ENCODE measurements around the gene SCARF2. TPM values are rescaled to one million over a fixed set of nuclear protein-coding genes. Genes with fewer than 3 reads are reported as not detected.

SCARF2 gene
- total and polyA plus RNA-seq, 2 of the 13 experiments (the other 11 are each of a cell fraction or from before 2014, with no cell fraction given), result 3.3 to 6.2 TPM

DNA sequence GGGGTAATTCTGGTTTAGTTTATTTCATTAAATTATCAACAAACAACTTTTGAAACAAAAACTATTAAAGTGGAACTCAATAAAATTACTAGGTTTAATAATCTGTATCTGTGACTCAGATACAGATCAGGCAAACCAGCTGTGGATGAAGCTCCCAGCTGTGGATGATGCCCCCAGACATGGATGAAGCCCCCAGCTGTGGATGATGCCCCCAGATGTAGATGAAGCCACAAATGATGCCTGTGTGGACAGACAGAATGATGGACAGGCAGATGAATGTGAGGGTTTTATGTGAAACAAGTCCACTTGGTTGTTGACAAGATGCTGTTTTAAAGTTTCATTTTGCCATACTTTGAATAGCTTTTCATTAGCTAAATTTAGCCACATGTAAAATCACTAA lies 49.4 kb downstream of the SCARF2 start:
- Histone ChIP-seq H3K9me3 (ENCODE audit: low read length) (no peaks in the 10 kb centered on the region), H3K4me1 (ENCODE audit: insufficient read depth, low read length) (peaks cover 2% of the 10 kb centered on the region), H4K20me1 (ENCODE audit: insufficient read depth, low read length) (no peaks in the 10 kb centered on the region), H3K79me2 (ENCODE audit: insufficient read depth, low read length) (no peaks in the 10 kb centered on the region), H3K27me3 (ENCODE audit: control insufficient read depth in 1 of 2, insufficient read depth in 2 of 2, low read length in 2 of 2) (peaks cover 1 to 19% of the 10 kb centered on the region in 2 experiments; a peak in 3 of 5 replicates), H3K27ac (ENCODE audit: extremely low read length, insufficient read depth, low read length) (no peak overlapping the region), H3K9ac (ENCODE audit: insufficient read depth, low read depth, low read length) (no peak overlapping the region), H3K4me2 (ENCODE audit: low read depth, low read length) (no peak overlapping the region), H2AFZ (ENCODE audit: low read length) (no peak overlapping the region), H3K4me3 (replicated peaks in 1 of 3; ENCODE audit: insufficient read depth in 1 of 3, low read depth in 2 of 3, low read length in 3 of 3) (no peak overlapping the region), H3K36me3 (replicated peaks in 1 of 2; ENCODE audit: control insufficient read depth in 1 of 2, insufficient read depth in 2 of 2, low read length in 2 of 2) (no peaks in the 10 kb centered on the region)
- intact Hi-C loops (cut with micrococcal nuclease; ENCODE audit: unreplicated experiment) (no loop called here), in situ Hi-C loops (cut with HindIII; ENCODE audit: extremely low pct_ligation_motif_present, low pct_unique_long_range_greater_than_20kb) (no loop called here)
- ATAC-seq (no peak), FAIRE-seq (no peak), DNase-seq (ENCODE audit: low spot score) (no peak)
- no TSS peak for BruUV-seq (replicated peaks)
- ChIA-PET CTCF (ENCODE audit: low intra/inter-chr PET ratio, low total read pairs) (no interaction called here), POLR2A (no interaction called here)
- TF ChIP-seq, protein P1, sequence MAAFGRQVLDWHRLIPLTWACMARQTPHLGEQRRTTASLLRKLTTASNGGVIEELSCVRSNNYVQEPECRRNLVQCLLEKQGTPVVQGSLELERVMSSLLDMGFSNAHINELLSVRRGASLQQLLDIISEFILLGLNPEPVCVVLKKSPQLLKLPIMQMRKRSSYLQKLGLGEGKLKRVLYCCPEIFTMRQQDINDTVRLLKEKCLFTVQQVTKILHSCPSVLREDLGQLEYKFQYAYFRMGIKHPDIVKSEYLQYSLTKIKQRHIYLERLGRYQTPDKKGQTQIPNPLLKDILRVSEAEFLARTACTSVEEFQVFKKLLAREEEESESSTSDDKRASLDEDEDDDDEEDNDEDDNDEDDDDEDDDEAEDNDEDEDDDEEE (CRISPR knock-in tag; IDR thresholded peaks at IDR 0.05), result no peak
- TF ChIP-seq ZNF530 (CRISPR knock-in tag; IDR thresholded peaks at IDR 0.05; ENCODE audit: low read depth) (no peak), RNF2 (conservative IDR thresholded peaks at IDR 0.05; ENCODE audit: low read depth) (no peak), ZNF496 (CRISPR knock-in tag; IDR thresholded peaks at IDR 0.05; ENCODE audit: insufficient replicate concordance) (no peak)
- TF ChIP-seq, protein P2, sequence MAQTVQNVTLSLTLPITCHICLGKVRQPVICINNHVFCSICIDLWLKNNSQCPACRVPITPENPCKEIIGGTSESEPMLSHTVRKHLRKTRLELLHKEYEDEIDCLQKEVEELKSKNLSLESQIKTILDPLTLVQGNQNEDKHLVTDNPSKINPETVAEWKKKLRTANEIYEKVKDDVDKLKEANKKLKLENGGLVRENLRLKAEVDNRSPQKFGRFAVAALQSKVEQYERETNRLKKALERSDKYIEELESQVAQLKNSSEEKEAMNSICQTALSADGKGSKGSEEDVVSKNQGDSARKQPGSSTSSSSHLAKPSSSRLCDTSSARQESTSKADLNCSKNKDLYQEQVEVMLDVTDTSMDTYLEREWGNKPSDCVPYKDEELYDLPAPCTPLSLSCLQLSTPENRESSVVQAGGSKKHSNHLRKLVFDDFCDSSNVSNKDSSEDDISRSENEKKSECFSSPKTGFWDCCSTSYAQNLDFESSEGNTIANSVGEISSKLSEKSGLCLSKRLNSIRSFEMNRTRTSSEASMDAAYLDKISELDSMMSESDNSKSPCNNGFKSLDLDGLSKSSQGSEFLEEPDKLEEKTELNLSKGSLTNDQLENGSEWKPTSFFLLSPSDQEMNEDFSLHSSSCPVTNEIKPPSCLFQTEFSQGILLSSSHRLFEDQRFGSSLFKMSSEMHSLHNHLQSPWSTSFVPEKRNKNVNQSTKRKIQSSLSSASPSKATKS (CRISPR knock-in tag; IDR thresholded peaks at IDR 0.05), result no peak

DNA sequence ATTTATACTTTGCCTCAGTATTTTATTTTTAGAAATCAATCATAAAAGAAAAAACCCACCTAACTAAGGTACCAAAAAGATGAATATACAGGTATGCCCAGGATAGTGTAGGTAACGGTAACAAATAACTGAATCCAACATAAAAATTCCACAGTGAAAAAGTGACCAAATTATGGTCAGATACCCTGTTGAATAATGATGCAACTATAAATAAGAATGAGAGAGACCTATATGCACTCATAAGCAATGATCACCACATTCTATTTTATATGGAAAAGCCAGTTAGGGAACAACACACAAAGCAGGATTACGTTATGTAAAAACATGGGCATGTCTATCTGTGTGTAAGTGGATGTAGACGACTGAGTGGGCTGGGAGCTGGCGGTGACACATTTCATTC lies 50.7 kb downstream of the SCARF2 start:
- no peak overlapping the region for H2AFZ ChIP-seq (ENCODE audit: low read length)
- DNase-seq (ENCODE audit: low spot score) (no peak), FAIRE-seq (no peak), ATAC-seq (no peak)
- ChIA-PET CTCF (ENCODE audit: low intra/inter-chr PET ratio, low total read pairs) (no interaction called here), POLR2A (no interaction called here)
- H3K79me2 ChIP-seq (ENCODE audit: insufficient read depth, low read length), result no peaks in the 10 kb centered on the region
- H4K20me1 ChIP-seq (ENCODE audit: insufficient read depth, low read length), result no peaks in the 10 kb centered on the region
- H3K9me3 ChIP-seq (ENCODE audit: low read length), result no peaks in the 10 kb centered on the region
- H3K4me3 ChIP-seq (replicated peaks in 1 of 3; ENCODE audit: insufficient read depth in 1 of 3, low read depth in 2 of 3, low read length in 3 of 3), result no peak overlapping the region
- intact Hi-C loops (cut with micrococcal nuclease; ENCODE audit: unreplicated experiment), result no loop called here
- no peak overlapping the region for H3K9ac ChIP-seq (ENCODE audit: insufficient read depth, low read depth, low read length)
- in situ Hi-C loops (cut with HindIII; ENCODE audit: extremely low pct_ligation_motif_present, low pct_unique_long_range_greater_than_20kb), result no loop called here
- H3K36me3 ChIP-seq (replicated peaks in 1 of 2; ENCODE audit: control insufficient read depth in 1 of 2, insufficient read depth in 2 of 2, low read length in 2 of 2), result no peaks in the 10 kb centered on the region
- H3K4me1 ChIP-seq (ENCODE audit: insufficient read depth, low read length), result no peaks in the 10 kb centered on the region
- H3K27me3 ChIP-seq (ENCODE audit: control insufficient read depth in 1 of 2, insufficient read depth in 2 of 2, low read length in 2 of 2), result peaks cover 1 to 22% of the 10 kb centered on the region in 2 experiments; a peak in 3 of 5 replicates
- no peak overlapping the region for H3K4me2 ChIP-seq (ENCODE audit: low read depth, low read length)
- WGBS (ENCODE audit: low lambda C conversion rate), result 24% methylated on average over 4 of the region's 4 CpGs
- no peak overlapping the region for H3K27ac ChIP-seq (ENCODE audit: extremely low read length, insufficient read depth, low read length)
- BruUV-seq (replicated peaks), result no TSS peak
- no peak for TF ChIP-seq KLF15 (CRISPR knock-in tag; IDR thresholded peaks at IDR 0.05; ENCODE audit: borderline replicate concordance)
- no peak for TF ChIP-seq AGO1 (IDR thresholded peaks at IDR 0.05; ENCODE audit: low read depth, low read length, poor library complexity, severe bottlenecking)
- TF ChIP-seq, protein P3, sequence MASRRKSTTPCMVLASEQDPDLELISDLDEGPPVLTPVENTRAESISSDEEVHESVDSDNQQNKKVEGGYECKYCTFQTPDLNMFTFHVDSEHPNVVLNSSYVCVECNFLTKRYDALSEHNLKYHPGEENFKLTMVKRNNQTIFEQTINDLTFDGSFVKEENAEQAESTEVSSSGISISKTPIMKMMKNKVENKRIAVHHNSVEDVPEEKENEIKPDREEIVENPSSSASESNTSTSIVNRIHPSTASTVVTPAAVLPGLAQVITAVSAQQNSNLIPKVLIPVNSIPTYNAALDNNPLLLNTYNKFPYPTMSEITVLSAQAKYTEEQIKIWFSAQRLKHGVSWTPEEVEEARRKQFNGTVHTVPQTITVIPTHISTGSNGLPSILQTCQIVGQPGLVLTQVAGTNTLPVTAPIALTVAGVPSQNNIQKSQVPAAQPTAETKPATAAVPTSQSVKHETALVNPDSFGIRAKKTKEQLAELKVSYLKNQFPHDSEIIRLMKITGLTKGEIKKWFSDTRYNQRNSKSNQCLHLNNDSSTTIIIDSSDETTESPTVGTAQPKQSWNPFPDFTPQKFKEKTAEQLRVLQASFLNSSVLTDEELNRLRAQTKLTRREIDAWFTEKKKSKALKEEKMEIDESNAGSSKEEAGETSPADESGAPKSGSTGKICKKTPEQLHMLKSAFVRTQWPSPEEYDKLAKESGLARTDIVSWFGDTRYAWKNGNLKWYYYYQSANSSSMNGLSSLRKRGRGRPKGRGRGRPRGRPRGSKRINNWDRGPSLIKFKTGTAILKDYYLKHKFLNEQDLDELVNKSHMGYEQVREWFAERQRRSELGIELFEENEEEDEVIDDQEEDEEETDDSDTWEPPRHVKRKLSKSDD (CRISPR knock-in tag; IDR thresholded peaks at IDR 0.05; ENCODE audit: low read depth), result no peak

Measured in HepG2 (cell line).